VCaP (cell line): ENCODE data around the gene TRAPPC2.

ENCODE experiments used
- H3K27ac ChIP-seq: fragments of 450-650 bp; 2 replicates; pipeline ENCODE4 v1.5.1; 2017
- CTCF ChIP-seq: fragments of 450-650 bp; conservative IDR thresholded peaks from 2 replicates; pipeline ENCODE4 v1.5.1; 2017; ENCODE audit warnings: mild to moderate bottlenecking, moderate library complexity

TRAPPC2 gene

GRCh38 chrX:13721819-13722519, 12.5 kb downstream of the TRAPPC2 start:
- no peak overlapping the region for H3K27ac ChIP-seq
- no peak for TF ChIP-seq CTCF

- H3K27ac ChIP-seq, result no peak overlapping the region
- TF ChIP-seq CTCF, result no peak
Observed at GRCh38 chrX:13721371-13721770, 13.0 kb downstream of the TRAPPC2 start.

DNA sequence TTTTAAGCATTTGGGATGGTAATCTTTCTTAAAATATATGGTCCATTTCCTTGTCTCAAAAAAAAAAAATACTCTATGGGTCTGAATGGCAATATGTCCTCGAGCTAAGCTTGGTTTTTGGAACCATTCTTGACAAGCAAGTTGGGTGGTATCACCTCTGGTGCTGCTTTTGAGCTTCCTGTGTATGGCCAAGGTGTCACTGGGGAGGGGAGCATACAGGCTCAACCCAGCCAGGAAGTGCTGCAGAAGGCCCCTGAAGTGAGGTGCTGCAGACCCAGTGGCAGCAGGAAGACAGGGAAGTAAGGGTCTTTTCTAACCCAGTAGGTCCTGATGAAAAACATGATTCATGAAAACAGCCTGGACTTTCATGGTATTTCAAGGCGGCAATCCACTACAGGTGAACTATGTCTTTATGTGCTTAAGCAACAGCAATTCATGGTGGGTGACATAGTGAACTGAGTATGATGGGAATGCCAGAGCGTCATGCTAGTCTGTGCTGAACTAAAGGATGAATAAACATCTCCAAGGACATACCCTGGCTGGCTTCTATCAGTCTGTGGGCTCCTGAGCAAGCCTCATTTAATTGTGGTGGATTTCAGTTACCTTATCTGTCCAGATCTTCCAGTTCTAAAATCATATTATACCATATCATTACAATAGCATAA, 15.1 kb downstream of the TRAPPC2 start:
- no peak overlapping the region for H3K27ac ChIP-seq
- no peak for TF ChIP-seq CTCF

- H3K27ac ChIP-seq, result no peak overlapping the region
- no peak for TF ChIP-seq CTCF
Observed at GRCh38 chrX:13717700-13718472, 16.5 kb downstream of the TRAPPC2 start.

GRCh38 chrX:13716905-13717304, 17.5 kb downstream of the TRAPPC2 start:
- TF ChIP-seq CTCF, result no peak
- no peak overlapping the region for H3K27ac ChIP-seq

- TF ChIP-seq CTCF, result no peak
- H3K27ac ChIP-seq, result no peak overlapping the region
Observed at GRCh38 chrX:13716455-13716854, 18.0 kb downstream of the TRAPPC2 start.

GRCh38 chrX:13711141-13711540, 23.3 kb downstream of the TRAPPC2 start:
- TF ChIP-seq CTCF, result no peak
- H3K27ac ChIP-seq, result no peak overlapping the region
